PC-3 (cell line): ENCODE results near the gene SPC24. TPM values are rescaled to one million over a fixed set of nuclear protein-coding genes. Genes with fewer than 3 reads are reported as not detected.
A peak's percentile ranks its signal among the peaks of the same experiment; 100 is the strongest.

Source experiments
- ATAC-seq: fragments of 200-7000 bp; cut with Tn5 transposase; 2 replicates; pipeline ENCODE4 v1.9.1; 2020; ENCODE audit warnings: mild to moderate bottlenecking, moderate library complexity
- BruUV-seq: library from RNA; stranded (reverse); fragments of 400-500 nt; replicated peaks from 2 replicates; lab custom pipeline; 2021; lab: Mats Ljungman, UMichigan
- CTCF ChIA-PET: fragments of 300-600 bp; sonication (Branson Sonifier 250); formaldehyde crosslinking; loops from one replicate; lab custom pipeline; 2022; ENCODE audit warnings: antibody characterized with exemption; lab: Charles Lee
- POLR2A ChIA-PET: fragments of 300-600 bp; sonication (Branson Sonifier 250); formaldehyde crosslinking; loops from one replicate; lab custom pipeline; 2022; ENCODE audit warnings: antibody characterized with exemption; ENCODE audit not compliant: unreplicated experiment; lab: Charles Lee
- DNase-seq: peaks from one replicate; pipeline ENCODE4 v3.0.0-alpha.2; 2015
- H2AFZ ChIP-seq: fragments of 300-600 bp; sonication (generic); 2 replicates; pipeline ENCODE4 v1.6.0; 2016; ENCODE audit warnings: antibody characterized with exemption, low read length
- H3F3A ChIP-seq: fragments of 300-600 bp; sonication (generic); one replicate; pipeline ENCODE4 v1.6.0; 2017; ENCODE audit warnings: antibody characterized with exemption, low read length, control low read depth, mild to moderate bottlenecking; ENCODE audit not compliant: unreplicated experiment
- H3K27ac ChIP-seq: fragments of 300-600 bp; sonication (generic); 2 replicates; pipeline ENCODE4 v1.5.1; 2016; ENCODE audit warnings: mild to moderate bottlenecking, low read length
- H3K27me3 ChIP-seq: fragments of 300-600 bp; sonication (generic); 2 replicates; pipeline ENCODE4 v1.6.1; 2016; ENCODE audit warnings: low read length, mixed read lengths
- H3K36me3 ChIP-seq: fragments of 300-600 bp; sonication (generic); 2 replicates; pipeline ENCODE4 v1.6.1; 2016; ENCODE audit warnings: low read depth, mixed run types, low read length, mixed read lengths
- H3K4me1 ChIP-seq: fragments of 300-600 bp; sonication (generic); 2 replicates; pipeline ENCODE4 v1.5.1; 2016; ENCODE audit warnings: low read length; ENCODE audit not compliant: insufficient read depth
- H3K4me2 ChIP-seq: fragments of 300-600 bp; sonication (generic); 2 replicates; pipeline ENCODE4 v1.6.0; 2016; ENCODE audit warnings: low read length
- H3K4me3 ChIP-seq: fragments of 300-600 bp; sonication (generic); 2 replicates; pipeline ENCODE4 v1.5.1; 2016; ENCODE audit warnings: mild to moderate bottlenecking, low read length, mixed read lengths
- H3K79me2 ChIP-seq: fragments of 300-600 bp; sonication (generic); 2 replicates; pipeline ENCODE4 v1.6.1; 2017; ENCODE audit warnings: low read length, mixed read lengths
- H3K9ac ChIP-seq: fragments of 300-600 bp; sonication (generic); 2 replicates; pipeline ENCODE4 v1.6.0; 2016; ENCODE audit warnings: mild to moderate bottlenecking, low read length
- H3K9me2 ChIP-seq: fragments of 300-600 bp; sonication (generic); replicated peaks from 2 replicates; pipeline ENCODE4 v1.6.1; 2016; ENCODE audit warnings: mixed run types, low read length, mixed read lengths
- H3K9me3 ChIP-seq: fragments of 300-600 bp; sonication (generic); 2 replicates; pipeline ENCODE4 v1.6.1; 2016; ENCODE audit warnings: low read length, mixed read lengths
- H4K20me1 ChIP-seq: fragments of 300-600 bp; sonication (generic); 2 replicates; pipeline ENCODE4 v1.6.1; 2016; ENCODE audit warnings: low read length, mixed read lengths
- CTCF ChIP-seq: fragments of 300-600 bp; sonication (generic); conservative IDR thresholded peaks from 2 replicates; pipeline ENCODE4 v1.5.1; 2017; ENCODE audit warnings: antibody characterized with exemption, low read depth, mild to moderate bottlenecking, low read length
- EZH2 ChIP-seq: fragments of 300-600 bp; sonication (generic); IDR thresholded peaks from one replicate; pipeline ENCODE4 v1.6.1; 2017; ENCODE audit warnings: antibody characterized with exemption, mild to moderate bottlenecking, low read length; ENCODE audit not compliant: unreplicated experiment
- EZH2phosphoT487 ChIP-seq: fragments of 300-600 bp; sonication (generic); IDR thresholded peaks from 2 replicates; pipeline ENCODE4 v1.6.1; 2018; ENCODE audit warnings: mild to moderate bottlenecking, antibody characterized with exemption, low read length, borderline replicate concordance
- intact Hi-C: fragments of 100-400 bp; cut with micrococcal nuclease; formaldehyde crosslinking; loops from 2 replicates; pipeline ENCODE4 v1.9.0; 2023
- total RNA-seq: library from RNA; depleted of rRNA; stranded (reverse); fragments of >200 nt; gene quantifications from 2 replicates; pipeline ENCODE4 v1.2.3, GENCODE V29; 2014

The SPC24 gene
- total RNA-seq, 1 experiment from 2014 or later, result 142 TPM

DNA sequence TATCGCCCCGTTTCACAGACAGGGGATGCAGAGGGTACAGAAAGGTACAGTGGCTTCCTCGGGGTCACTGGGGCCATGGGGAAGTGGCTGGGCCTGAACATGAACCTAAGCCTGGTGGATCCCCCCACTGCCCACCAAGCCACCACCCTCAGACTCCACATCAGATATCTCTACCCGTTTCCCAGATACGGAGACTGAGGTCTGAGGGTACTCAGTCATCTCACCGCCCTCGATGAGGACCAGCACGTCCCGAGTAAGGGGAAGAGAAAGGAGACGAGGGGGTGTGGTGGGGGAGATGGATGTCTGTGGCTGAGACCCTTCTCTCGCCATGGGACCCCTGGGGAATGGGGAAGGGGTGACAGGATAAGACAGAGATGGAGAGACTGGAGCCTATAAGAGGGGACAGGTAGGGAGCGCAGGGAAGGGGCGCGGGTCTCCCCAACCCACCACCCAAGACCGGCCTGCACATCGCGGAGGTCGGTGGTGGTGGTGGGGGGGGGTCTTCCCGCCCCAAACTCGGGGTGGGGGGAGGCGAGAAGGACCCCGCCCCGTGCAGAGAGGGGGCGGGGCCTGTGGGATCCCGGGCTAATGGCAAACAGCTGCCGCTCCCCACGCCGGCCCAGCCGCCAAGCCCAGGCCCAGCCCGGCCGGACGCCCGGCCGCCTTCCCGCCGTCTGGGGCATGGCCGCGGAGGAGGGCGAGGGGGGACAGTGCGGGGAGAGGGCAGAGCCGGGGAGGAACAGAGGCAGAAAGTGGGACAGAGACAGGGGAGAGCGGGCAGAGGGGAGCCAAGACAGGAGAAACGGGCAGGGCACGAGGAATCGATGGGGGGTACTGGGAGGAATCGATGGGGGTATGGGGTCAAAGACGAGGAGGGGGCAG lies 41.1 kb upstream of the SPC24 start:
- TSS peak; percentile 34 for BruUV-seq
- Histone ChIP-seq H3K4me1 (peaks cover 18% of the 10 kb centered on the region), H3K79me2 (peaks cover 19% of the 10 kb centered on the region), H3K27ac (no peak overlapping the region), H3K9me3 (no peaks in the 10 kb centered on the region), H4K20me1 (no peaks in the 10 kb centered on the region), H2AFZ (peak overlapping the region; percentile 91), H3K36me3 (peaks cover 18% of the 10 kb centered on the region), H3K4me2 (peak overlapping the region; percentile 100), H3K9ac (peak overlapping the region; percentile 82), H3F3A (no peaks in the 10 kb centered on the region), H3K27me3 (no peaks in the 10 kb centered on the region), H3K4me3 (peak overlapping the region; percentile 98), H3K9me2 (no peaks in the 10 kb centered on the region)
- ATAC-seq, result peak; percentile 43
- ChIA-PET CTCF (no interaction called here), POLR2A (interaction anchor here (0.6 kb wide), 1 partner anchor 239 kb away, joined by 5 read pairs; the partner anchor contains the start of gene PRKCSH)
- no peak for TF ChIP-seq EZH2
- TF ChIP-seq CTCF, result no peak
- TF ChIP-seq EZH2phosphoT487, result no peak
- intact Hi-C loops, result loop anchor here (1.0 to 2.0 kb wide), 2 partner anchors 28 to 58 kb away; no protein-coding TSS in a partner anchor
- peak; percentile 37 for DNase-seq

DNA sequence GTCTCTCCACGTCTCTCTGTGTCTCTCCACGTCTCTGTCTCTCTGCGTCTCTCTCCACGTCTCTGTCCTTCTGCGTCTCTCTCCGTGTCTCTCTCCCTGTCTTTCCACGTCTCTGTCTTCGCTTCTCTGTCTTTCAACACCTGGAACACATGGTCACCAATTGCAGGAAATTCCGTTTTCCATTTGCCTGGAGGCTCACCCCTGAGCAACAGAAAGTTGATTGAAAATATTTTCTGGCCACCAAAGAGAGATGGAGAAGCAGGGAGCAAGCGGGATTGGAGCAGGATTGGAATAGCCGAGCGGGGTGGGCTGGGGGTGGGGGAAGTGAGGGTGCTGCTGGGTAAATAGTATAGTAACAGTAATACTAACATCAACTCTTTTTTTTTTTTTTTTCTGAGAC lies 40.1 kb upstream of the SPC24 start:
- Histone ChIP-seq H3K9ac (no peak overlapping the region), H3K4me3 (no peak overlapping the region; the same call in 1 of the 2 replicates), H4K20me1 (no peaks in the 10 kb centered on the region), H3K79me2 (peaks cover 19% of the 10 kb centered on the region), H2AFZ (no peak overlapping the region), H3K4me1 (peaks cover 18% of the 10 kb centered on the region), H3K4me2 (peak overlapping the region; percentile 44), H3F3A (no peaks in the 10 kb centered on the region), H3K9me2 (no peaks in the 10 kb centered on the region), H3K36me3 (peaks cover 18% of the 10 kb centered on the region), H3K27ac (no peak overlapping the region), H3K9me3 (no peaks in the 10 kb centered on the region), H3K27me3 (no peaks in the 10 kb centered on the region)
- ChIA-PET POLR2A (interaction anchor here (0.6 kb wide), 1 partner anchor 240 kb away, joined by 5 read pairs; the partner anchor contains the start of gene PRKCSH), CTCF (no interaction called here)
- intact Hi-C loops, result loop anchor here (2.0 kb wide), 1 partner anchor 27 kb away; no protein-coding TSS in a partner anchor
- BruUV-seq, result no TSS peak
- DNase-seq (no peak), ATAC-seq (no peak)
- TF ChIP-seq EZH2phosphoT487 (no peak), EZH2 (no peak), CTCF (no peak)
